ENCODE measurements around the gene ANKDD1A. TPM values are rescaled to one million over a fixed set of nuclear protein-coding genes. Genes with fewer than 3 reads are reported as not detected.

ANKDD1A gene
- polyA plus RNA-seq, 4 donors = 0.81 to 3.9 (median 1.7) TPM; not detected in 1

- H3K27ac ChIP-seq (ENCODE audit: low read depth in 1 of 3, low read length in 2 of 3) = no peak overlapping the region
- H3K9me3 ChIP-seq (ENCODE audit: control insufficient read depth in 2 of 2, insufficient read depth in 1 of 2, low read depth in 1 of 2, low read length in 1 of 2) = no peaks in the 10 kb centered on the region
- no peaks in the 10 kb centered on the region for H3K4me1 ChIP-seq (ENCODE audit: control insufficient read depth in 3 of 3, insufficient read depth in 2 of 3, low read depth in 1 of 3, low read length in 2 of 3)
- H3K27me3 ChIP-seq (ENCODE audit: control insufficient read depth in 3 of 3, insufficient read depth in 3 of 3, low read length in 3 of 3) = no peaks in the 10 kb centered on the region
- DNase-seq = no peak
- peaks cover 4 to 16% (median 5%) of the 10 kb centered on the region in 3 donors for H3K36me3 ChIP-seq (ENCODE audit: control insufficient read depth in 3 of 3, insufficient read depth in 2 of 3, low read depth in 1 of 3, low read length in 3 of 3)
- no peak for FAIRE-seq
- H3K4me3 ChIP-seq (ENCODE audit: low read depth in 1 of 3, low read length in 3 of 3) = no peak overlapping the region
- 66 to 82% (median 73%) methylated on average over 6 of the region's 6 CpGs for WGBS, 3 donors
Observed at GRCh38 chr15:64950888-64951287, 39.2 kb downstream of the ANKDD1A start.

GRCh38 chr15:64951777-64952418 lies 40.2 kb downstream of the ANKDD1A start:
- FAIRE-seq = no peak
- WGBS, 3 donors = 90 to 97% (median 91%) methylated on average over 2 of the region's 2 CpGs
- H3K4me1 ChIP-seq (ENCODE audit: control insufficient read depth in 3 of 3, insufficient read depth in 2 of 3, low read depth in 1 of 3, low read length in 2 of 3) = no peaks in the 10 kb centered on the region
- no peak overlapping the region for H3K4me3 ChIP-seq (ENCODE audit: low read depth in 1 of 3, low read length in 3 of 3)
- peaks cover 4 to 26% (median 5%) of the 10 kb centered on the region in 3 donors for H3K36me3 ChIP-seq (ENCODE audit: control insufficient read depth in 3 of 3, insufficient read depth in 2 of 3, low read depth in 1 of 3, low read length in 3 of 3)
- H3K27me3 ChIP-seq (ENCODE audit: control insufficient read depth in 3 of 3, insufficient read depth in 3 of 3, low read length in 3 of 3) = no peaks in the 10 kb centered on the region
- no peak overlapping the region for H3K27ac ChIP-seq (ENCODE audit: low read depth in 1 of 3, low read length in 2 of 3)
- DNase-seq = no peak
- H3K9me3 ChIP-seq (ENCODE audit: control insufficient read depth in 2 of 2, insufficient read depth in 1 of 2, low read depth in 1 of 2, low read length in 1 of 2) = no peaks in the 10 kb centered on the region

GRCh38 chr15:64954395-64954794 lies 42.7 kb downstream of the ANKDD1A start:
- H3K9me3 ChIP-seq (ENCODE audit: control insufficient read depth in 2 of 2, insufficient read depth in 1 of 2, low read depth in 1 of 2, low read length in 1 of 2) = no peaks in the 10 kb centered on the region
- WGBS, 3 donors = 56 to 85% (median 69%) methylated on average over 2 to 3 of the region's 3 CpGs
- FAIRE-seq (no peak), DNase-seq (no peak)
- H3K36me3 ChIP-seq (ENCODE audit: control insufficient read depth in 3 of 3, insufficient read depth in 2 of 3, low read depth in 1 of 3, low read length in 3 of 3) = peaks cover 5 to 35% (median 12%) of the 10 kb centered on the region in 3 donors
- H3K4me3 ChIP-seq (ENCODE audit: low read depth in 1 of 3, low read length in 3 of 3) = no peak overlapping the region
- no peak overlapping the region for H3K27ac ChIP-seq (ENCODE audit: low read depth in 1 of 3, low read length in 2 of 3)
- no peaks in the 10 kb centered on the region for H3K27me3 ChIP-seq (ENCODE audit: control insufficient read depth in 3 of 3, insufficient read depth in 3 of 3, low read length in 3 of 3)
- H3K4me1 ChIP-seq (ENCODE audit: control insufficient read depth in 3 of 3, insufficient read depth in 2 of 3, low read depth in 1 of 3, low read length in 2 of 3) = no peaks in the 10 kb centered on the region

GRCh38 chr15:64959128-64959527 lies 47.4 kb downstream of the ANKDD1A start:
- H3K36me3 ChIP-seq (ENCODE audit: control insufficient read depth in 3 of 3, insufficient read depth in 2 of 3, low read depth in 1 of 3, low read length in 3 of 3) = peaks cover 14 to 69% (median 23%) of the 10 kb centered on the region in 3 donors
- WGBS, 3 donors = 97 to 99% (median 97%) methylated on average over 9 of the region's 9 CpGs
- FAIRE-seq = no peak

GRCh38 chr15:64960153-64960552 lies 48.5 kb downstream of the ANKDD1A start:
- DNase-seq (no peak), FAIRE-seq (no peak)
- H3K9me3 ChIP-seq (ENCODE audit: control insufficient read depth in 2 of 2, insufficient read depth in 1 of 2, low read depth in 1 of 2, low read length in 1 of 2) = no peaks in the 10 kb centered on the region
- H3K36me3 ChIP-seq (ENCODE audit: control insufficient read depth in 3 of 3, insufficient read depth in 2 of 3, low read depth in 1 of 3, low read length in 3 of 3) = peaks cover 18 to 75% (median 30%) of the 10 kb centered on the region in 3 donors
- no peak overlapping the region for H3K4me3 ChIP-seq (ENCODE audit: low read depth in 1 of 3, low read length in 3 of 3)
- no peaks in the 10 kb centered on the region for H3K27me3 ChIP-seq (ENCODE audit: control insufficient read depth in 3 of 3, insufficient read depth in 3 of 3, low read length in 3 of 3)
- 95 to 99% (median 98%) methylated on average over 6 of the region's 6 CpGs for WGBS, 3 donors
- no peaks in the 10 kb centered on the region for H3K4me1 ChIP-seq (ENCODE audit: control insufficient read depth in 3 of 3, insufficient read depth in 2 of 3, low read depth in 1 of 3, low read length in 2 of 3)
- no peak overlapping the region for H3K27ac ChIP-seq (ENCODE audit: low read depth in 1 of 3, low read length in 2 of 3)

More at GRCh38 chr15:64959128-64959527, 47.4 kb downstream of the ANKDD1A start:
- no peak overlapping the region for H3K27ac ChIP-seq (ENCODE audit: low read depth in 1 of 3, low read length in 2 of 3)
- DNase-seq = no peak
- H3K27me3 ChIP-seq (ENCODE audit: control insufficient read depth in 3 of 3, insufficient read depth in 3 of 3, low read length in 3 of 3) = no peaks in the 10 kb centered on the region
- no peaks in the 10 kb centered on the region for H3K4me1 ChIP-seq (ENCODE audit: control insufficient read depth in 3 of 3, insufficient read depth in 2 of 3, low read depth in 1 of 3, low read length in 2 of 3)
- no peaks in the 10 kb centered on the region for H3K9me3 ChIP-seq (ENCODE audit: control insufficient read depth in 2 of 2, insufficient read depth in 1 of 2, low read depth in 1 of 2, low read length in 1 of 2)
- H3K4me3 ChIP-seq (ENCODE audit: low read depth in 1 of 3, low read length in 3 of 3) = no peak overlapping the region

DNA sequence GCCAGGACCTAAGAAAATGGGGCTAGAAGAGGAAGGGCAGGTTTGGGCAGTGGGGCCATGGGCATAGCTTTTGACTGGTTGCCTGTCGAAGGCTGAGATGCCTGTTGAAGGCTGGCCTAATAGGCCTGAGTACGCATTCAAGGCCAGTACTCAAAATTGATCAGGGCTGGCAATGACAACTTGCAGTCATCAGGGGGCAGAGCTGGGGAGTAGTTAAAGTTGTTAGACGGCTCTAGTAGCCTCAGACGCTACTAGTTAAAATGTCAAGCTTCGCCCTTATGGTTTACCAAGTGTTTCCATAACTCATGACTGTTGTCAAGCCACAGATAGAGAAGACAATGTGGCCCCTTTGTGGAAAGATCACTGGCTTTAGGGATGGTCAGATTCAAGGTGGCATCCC lies 49.3 kb downstream of the ANKDD1A start:
- FAIRE-seq = no peak
- no peak overlapping the region for H3K4me3 ChIP-seq (ENCODE audit: low read depth in 1 of 3, low read length in 3 of 3)

GRCh38 chr15:64969401-64969800 lies 57.7 kb downstream of the ANKDD1A start:
- H3K36me3 ChIP-seq (ENCODE audit: control insufficient read depth in 3 of 3, insufficient read depth in 2 of 3, low read depth in 1 of 3, low read length in 3 of 3) = peaks cover 25 to 67% (median 28%) of the 10 kb centered on the region in 3 donors
- DNase-seq = no peak
- 59 to 84% (median 76%) methylated on average over 1 of the region's 1 CpG for WGBS, 3 donors
- H3K27me3 ChIP-seq (ENCODE audit: control insufficient read depth in 3 of 3, insufficient read depth in 3 of 3, low read length in 3 of 3) = no peaks in the 10 kb centered on the region
- H3K4me1 ChIP-seq (ENCODE audit: control insufficient read depth in 3 of 3, insufficient read depth in 2 of 3, low read depth in 1 of 3, low read length in 2 of 3) = no peaks in the 10 kb centered on the region
- no peaks in the 10 kb centered on the region for H3K9me3 ChIP-seq (ENCODE audit: control insufficient read depth in 2 of 2, insufficient read depth in 1 of 2, low read depth in 1 of 2, low read length in 1 of 2)
- no peak for FAIRE-seq
- H3K27ac ChIP-seq (ENCODE audit: low read depth in 1 of 3, low read length in 2 of 3) = no peak overlapping the region
- H3K4me3 ChIP-seq (ENCODE audit: low read depth in 1 of 3, low read length in 3 of 3) = no peak overlapping the region

More for the DNA sequence above, 49.3 kb downstream of the ANKDD1A start:
- H3K9me3 ChIP-seq (ENCODE audit: control insufficient read depth in 2 of 2, insufficient read depth in 1 of 2, low read depth in 1 of 2, low read length in 1 of 2) = no peaks in the 10 kb centered on the region
- no peaks in the 10 kb centered on the region for H3K27me3 ChIP-seq (ENCODE audit: control insufficient read depth in 3 of 3, insufficient read depth in 3 of 3, low read length in 3 of 3)
- no peak overlapping the region for H3K27ac ChIP-seq (ENCODE audit: low read depth in 1 of 3, low read length in 2 of 3)
- WGBS, 3 donors = 93 to 95% (median 95%) methylated on average over 5 of the region's 5 CpGs
- H3K4me1 ChIP-seq (ENCODE audit: control insufficient read depth in 3 of 3, insufficient read depth in 2 of 3, low read depth in 1 of 3, low read length in 2 of 3) = no peaks in the 10 kb centered on the region
- H3K36me3 ChIP-seq (ENCODE audit: control insufficient read depth in 3 of 3, insufficient read depth in 2 of 3, low read depth in 1 of 3, low read length in 3 of 3) = peaks cover 15 to 74% (median 29%) of the 10 kb centered on the region in 3 donors
- DNase-seq = no peak

DNA sequence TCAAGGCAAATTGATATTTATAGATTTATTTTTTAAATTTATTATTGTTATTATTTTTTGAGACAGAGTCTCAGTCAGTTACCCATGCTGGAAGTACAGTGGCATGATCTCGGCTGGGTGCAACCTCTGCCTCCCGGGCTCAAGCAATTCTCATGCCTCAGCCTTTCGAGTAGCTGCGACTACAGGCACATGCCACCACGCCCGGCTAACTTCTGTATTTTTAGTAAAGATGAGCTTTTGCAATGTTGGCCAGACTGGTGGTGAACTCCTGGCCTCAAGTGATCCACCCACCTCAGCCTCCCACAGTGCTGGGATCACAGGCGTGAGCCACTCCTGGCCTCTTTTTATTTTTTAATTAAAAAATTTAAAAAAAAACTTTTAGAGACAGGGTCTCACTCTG lies 59.0 kb downstream of the ANKDD1A start:
- no peaks in the 10 kb centered on the region for H3K9me3 ChIP-seq (ENCODE audit: control insufficient read depth in 2 of 2, insufficient read depth in 1 of 2, low read depth in 1 of 2, low read length in 1 of 2)
- no peaks in the 10 kb centered on the region for H3K27me3 ChIP-seq (ENCODE audit: control insufficient read depth in 3 of 3, insufficient read depth in 3 of 3, low read length in 3 of 3)
- H3K27ac ChIP-seq (ENCODE audit: low read depth in 1 of 3, low read length in 2 of 3) = no peak overlapping the region
- 88 to 98% (median 95%) methylated on average over 7 of the region's 7 CpGs for WGBS, 3 donors
- no peaks in the 10 kb centered on the region for H3K4me1 ChIP-seq (ENCODE audit: control insufficient read depth in 3 of 3, insufficient read depth in 2 of 3, low read depth in 1 of 3, low read length in 2 of 3)
- DNase-seq (no peak), FAIRE-seq (no peak)
- H3K4me3 ChIP-seq (ENCODE audit: low read depth in 1 of 3, low read length in 3 of 3) = no peak overlapping the region
- H3K36me3 ChIP-seq (ENCODE audit: control insufficient read depth in 3 of 3, insufficient read depth in 2 of 3, low read depth in 1 of 3, low read length in 3 of 3) = peaks cover 21 to 65% (median 22%) of the 10 kb centered on the region in 3 donors

- no peak overlapping the region for H3K4me3 ChIP-seq (ENCODE audit: low read depth in 1 of 3, low read length in 3 of 3)
- H3K27ac ChIP-seq (ENCODE audit: low read depth in 1 of 3, low read length in 2 of 3) = no peak overlapping the region
- DNase-seq (no peak), FAIRE-seq (no peak)
- no peaks in the 10 kb centered on the region for H3K27me3 ChIP-seq (ENCODE audit: control insufficient read depth in 3 of 3, insufficient read depth in 3 of 3, low read length in 3 of 3)
- H3K36me3 ChIP-seq (ENCODE audit: control insufficient read depth in 3 of 3, insufficient read depth in 2 of 3, low read depth in 1 of 3, low read length in 3 of 3) = peaks cover 14 to 68% (median 24%) of the 10 kb centered on the region in 3 donors
- H3K4me1 ChIP-seq (ENCODE audit: control insufficient read depth in 3 of 3, insufficient read depth in 2 of 3, low read depth in 1 of 3, low read length in 2 of 3) = peaks cover 0 to 4% (median 0%) of the 10 kb centered on the region in 3 donors
- no peaks in the 10 kb centered on the region for H3K9me3 ChIP-seq (ENCODE audit: control insufficient read depth in 2 of 2, insufficient read depth in 1 of 2, low read depth in 1 of 2, low read length in 1 of 2)
- 85 to 94% (median 91%) methylated on average over 5 of the region's 5 CpGs for WGBS, 3 donors
Observed at GRCh38 chr15:64975390-64975789, 63.7 kb downstream of the ANKDD1A start.

All from small intestine (tissue), 7 donors.